ENCODE data around the gene STEAP3. TPM values are rescaled to one million over a fixed set of nuclear protein-coding genes. Genes with fewer than 3 reads are reported as not detected.

Gene STEAP3
- total RNA-seq, 4 donors from 2014 or later = 5.5 to 19.8 (median 8.1) TPM

DNA sequence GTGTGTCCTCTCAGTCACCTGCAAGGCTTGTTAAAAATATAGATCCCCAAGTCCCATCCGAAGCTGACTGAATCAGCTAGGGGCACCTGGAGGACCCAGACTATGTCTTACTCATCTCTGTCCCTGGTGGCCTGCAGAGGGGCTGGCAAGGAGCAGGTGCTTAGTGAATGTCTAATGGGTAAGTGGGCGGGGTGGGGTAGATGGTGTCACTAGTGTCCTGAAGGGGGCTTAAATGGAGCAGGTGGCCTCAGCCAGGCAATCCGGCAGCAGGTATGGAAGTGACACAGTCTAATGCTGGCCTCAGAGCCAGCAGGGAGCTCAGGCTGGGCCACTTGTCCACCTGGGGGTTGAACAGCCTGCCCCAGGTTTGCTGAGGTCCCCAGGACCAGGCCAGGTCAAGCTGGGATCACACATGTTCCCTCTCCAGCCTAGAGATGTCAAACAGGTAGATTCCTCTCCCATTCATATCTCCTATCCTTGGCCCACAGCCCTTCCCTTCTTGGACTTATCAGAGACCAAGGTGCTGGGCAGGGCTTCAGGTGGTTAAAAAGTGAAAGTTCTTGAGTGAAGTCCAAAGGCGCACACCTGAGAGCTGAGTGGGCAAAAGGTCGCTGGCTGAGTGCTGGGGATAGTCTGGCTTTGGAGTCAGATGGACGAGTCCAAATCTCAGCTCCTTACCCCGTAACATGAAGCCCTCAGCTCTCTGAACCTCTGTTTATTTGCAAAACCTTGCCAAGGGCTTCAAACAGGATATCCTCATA, 1.7 kb downstream of the STEAP3 start:
- H3K4me3 ChIP-seq = no peak overlapping the region

DNA sequence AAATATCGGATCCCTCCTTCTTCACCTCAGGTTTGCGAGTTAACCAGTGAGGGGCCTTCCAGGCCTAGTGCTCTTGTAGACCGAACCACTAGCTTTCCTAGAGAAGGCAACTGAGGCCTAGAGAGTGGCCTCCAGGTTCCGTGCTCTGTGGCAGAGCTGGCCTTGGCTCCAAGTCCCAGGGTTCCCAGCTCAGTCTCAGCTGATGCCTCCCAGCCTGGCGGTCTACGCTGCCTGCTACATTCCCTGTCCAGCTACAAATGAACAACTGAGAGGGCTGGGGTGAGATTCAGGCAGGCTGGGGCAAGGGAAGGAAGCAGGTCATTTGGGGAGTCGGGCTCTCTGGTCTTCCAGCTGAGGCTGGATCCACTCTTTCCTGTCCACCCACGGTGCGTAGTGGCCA, 2.3 kb downstream of the STEAP3 start:
- DNase-seq (ENCODE audit: low spot score in 2 of 2) = no peak
- Histone ChIP-seq H3K27me3 (peaks cover 0 to 10% of the 10 kb centered on the region in 2 donors), H3K4me3 (no peak overlapping the region), H3K9me3 (no peaks in the 10 kb centered on the region), H3K27ac (no peak overlapping the region), H3K4me1 (peaks cover 0 to 20% (median 9%) of the 10 kb centered on the region in 4 donors), H3K36me3 (no peaks in the 10 kb centered on the region)
- WGBS, 2 donors = 79 to 84% methylated on average over 9 of the region's 9 CpGs
- TF ChIP-seq, protein P1, sequence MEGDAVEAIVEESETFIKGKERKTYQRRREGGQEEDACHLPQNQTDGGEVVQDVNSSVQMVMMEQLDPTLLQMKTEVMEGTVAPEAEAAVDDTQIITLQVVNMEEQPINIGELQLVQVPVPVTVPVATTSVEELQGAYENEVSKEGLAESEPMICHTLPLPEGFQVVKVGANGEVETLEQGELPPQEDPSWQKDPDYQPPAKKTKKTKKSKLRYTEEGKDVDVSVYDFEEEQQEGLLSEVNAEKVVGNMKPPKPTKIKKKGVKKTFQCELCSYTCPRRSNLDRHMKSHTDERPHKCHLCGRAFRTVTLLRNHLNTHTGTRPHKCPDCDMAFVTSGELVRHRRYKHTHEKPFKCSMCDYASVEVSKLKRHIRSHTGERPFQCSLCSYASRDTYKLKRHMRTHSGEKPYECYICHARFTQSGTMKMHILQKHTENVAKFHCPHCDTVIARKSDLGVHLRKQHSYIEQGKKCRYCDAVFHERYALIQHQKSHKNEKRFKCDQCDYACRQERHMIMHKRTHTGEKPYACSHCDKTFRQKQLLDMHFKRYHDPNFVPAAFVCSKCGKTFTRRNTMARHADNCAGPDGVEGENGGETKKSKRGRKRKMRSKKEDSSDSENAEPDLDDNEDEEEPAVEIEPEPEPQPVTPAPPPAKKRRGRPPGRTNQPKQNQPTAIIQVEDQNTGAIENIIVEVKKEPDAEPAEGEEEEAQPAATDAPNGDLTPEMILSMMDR (IDR thresholded peaks at IDR 0.05) = no peak
- TF ChIP-seq POLR2A (IDR thresholded peaks at IDR 0.05) (no peak), EP300 (IDR thresholded peaks at IDR 0.05) (no peak)

More for the DNA sequence above, 1.7 kb downstream of the STEAP3 start:
- H3K36me3 ChIP-seq = no peaks in the 10 kb centered on the region
- TF ChIP-seq POLR2A (IDR thresholded peaks at IDR 0.05) (no peak), EP300 (IDR thresholded peaks at IDR 0.05) (no peak)
- TF ChIP-seq, protein P1 (IDR thresholded peaks at IDR 0.05) = no peak
- DNase-seq (ENCODE audit: low spot score in 2 of 2) = no peak
- 87 to 89% methylated on average over 7 of the region's 7 CpGs for WGBS, 2 donors
- H3K9me3 ChIP-seq = no peaks in the 10 kb centered on the region
- peaks cover 0 to 10% of the 10 kb centered on the region in 2 donors for H3K27me3 ChIP-seq
- H3K27ac ChIP-seq = no peak overlapping the region
- peaks cover 0 to 18% (median 9%) of the 10 kb centered on the region in 4 donors for H3K4me1 ChIP-seq

DNA sequence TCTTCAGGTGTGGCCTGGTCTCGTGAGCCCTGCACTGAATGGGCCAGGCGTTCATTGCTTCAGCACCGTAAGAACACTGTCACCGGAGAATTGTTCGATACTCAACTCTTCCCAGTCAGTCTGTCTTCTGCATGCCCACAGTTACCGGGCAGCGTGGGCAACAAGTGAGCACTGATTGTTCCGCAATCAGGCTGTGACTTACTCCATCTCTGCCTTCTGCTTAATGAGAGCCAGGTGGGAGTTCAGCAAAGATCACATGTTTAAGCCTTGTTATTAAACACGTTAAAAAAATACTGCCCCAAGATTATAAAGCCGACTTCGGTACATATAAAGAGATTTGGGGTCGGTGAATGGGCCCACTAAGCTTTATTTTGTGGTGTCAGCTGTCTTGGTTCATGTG, 3.7 kb downstream of the STEAP3 start:
- Histone ChIP-seq H3K27ac (no peak overlapping the region), H3K9me3 (no peaks in the 10 kb centered on the region), H3K36me3 (no peaks in the 10 kb centered on the region), H3K4me1 (peaks cover 0 to 21% (median 9%) of the 10 kb centered on the region in 4 donors), H3K4me3 (no peak overlapping the region), H3K27me3 (peaks cover 0 to 10% of the 10 kb centered on the region in 2 donors)
- WGBS, 2 donors = 91 to 92% methylated on average over 12 of the region's 12 CpGs
- TF ChIP-seq, protein P1 (IDR thresholded peaks at IDR 0.05) = no peak
- TF ChIP-seq POLR2A (IDR thresholded peaks at IDR 0.05) (no peak), EP300 (IDR thresholded peaks at IDR 0.05) (no peak)
- DNase-seq (ENCODE audit: low spot score in 2 of 2) = no peak

DNA sequence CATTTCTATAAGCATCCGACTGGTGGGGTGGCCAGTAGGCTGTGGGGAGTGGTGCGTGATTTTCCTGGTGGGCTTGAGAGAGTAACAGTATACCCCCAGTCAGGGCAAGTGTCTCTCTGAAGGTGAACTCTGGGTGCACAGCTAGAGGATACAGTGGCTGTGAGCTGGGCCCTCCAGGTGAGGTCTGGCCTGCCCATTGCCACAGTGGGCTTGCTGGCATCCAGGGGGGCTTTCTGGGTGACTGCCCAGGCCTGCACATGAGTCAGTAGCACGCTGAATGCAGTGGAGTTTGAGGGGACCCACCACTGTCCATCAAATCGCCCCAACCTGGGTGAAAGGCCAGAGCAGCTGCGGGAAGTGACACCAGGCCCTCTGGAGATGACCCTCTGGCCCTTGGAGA, 4.5 kb downstream of the STEAP3 start:
- Histone ChIP-seq H3K4me3 (no peak overlapping the region), H3K36me3 (no peaks in the 10 kb centered on the region), H3K27ac (no peak overlapping the region), H3K4me1 (peaks cover 0 to 21% (median 9%) of the 10 kb centered on the region in 4 donors), H3K9me3 (no peaks in the 10 kb centered on the region), H3K27me3 (peaks cover 0 to 10% of the 10 kb centered on the region in 2 donors)
- DNase-seq (ENCODE audit: low spot score in 2 of 2) = no peak
- WGBS, 2 donors = 93 to 98% methylated on average over 5 of the region's 5 CpGs
- TF ChIP-seq POLR2A (IDR thresholded peaks at IDR 0.05) = no peak
- TF ChIP-seq, protein P1 (IDR thresholded peaks at IDR 0.05) = no peak
- no peak for TF ChIP-seq EP300 (IDR thresholded peaks at IDR 0.05)

DNA sequence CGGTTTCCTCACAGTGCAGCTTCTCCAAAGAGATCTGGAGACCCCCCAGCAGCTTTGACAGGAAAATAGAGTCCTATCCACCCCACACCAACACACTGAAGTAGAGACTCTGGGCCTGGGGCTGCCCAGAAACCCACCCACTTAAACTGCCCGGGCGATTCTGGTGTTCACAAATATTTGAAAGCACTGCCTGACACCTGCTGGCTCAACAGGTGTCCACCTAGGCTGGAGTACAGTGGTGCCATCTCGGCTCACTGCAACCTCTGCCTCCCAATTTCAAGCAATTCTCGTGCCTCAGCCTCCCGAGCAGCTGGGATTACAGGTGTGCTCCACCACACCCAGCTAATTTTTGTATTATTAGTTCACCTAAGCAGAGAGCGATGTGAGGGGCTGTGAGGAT, 5.3 kb downstream of the STEAP3 start:
- 96% methylated on average over 7 of the region's 7 CpGs for WGBS, 2 donors
- Histone ChIP-seq H3K27me3 (peaks cover 0 to 7% of the 10 kb centered on the region in 2 donors), H3K4me3 (no peak overlapping the region), H3K27ac (no peak overlapping the region), H3K36me3 (no peaks in the 10 kb centered on the region), H3K4me1 (peaks cover 0 to 13% (median 7%) of the 10 kb centered on the region in 4 donors), H3K9me3 (no peaks in the 10 kb centered on the region)
- DNase-seq (ENCODE audit: low spot score in 2 of 2) = no peak
- TF ChIP-seq EP300 (IDR thresholded peaks at IDR 0.05) (no peak), POLR2A (IDR thresholded peaks at IDR 0.05) (no peak)
- TF ChIP-seq, protein P1 (IDR thresholded peaks at IDR 0.05) = no peak
